ENCODE measurements around the gene PDS5A. TPM values are rescaled to one million over a fixed set of nuclear protein-coding genes. Genes with fewer than 3 reads are reported as not detected.
A peak's percentile ranks its signal among the peaks of the same experiment; 100 is the strongest.
"Not testable (repeated sequence)": the region's sequence is repeated elsewhere in the genome, so short reads cannot be mapped to it uniquely, and the experiment has no call there.

The PDS5A gene, protein sequence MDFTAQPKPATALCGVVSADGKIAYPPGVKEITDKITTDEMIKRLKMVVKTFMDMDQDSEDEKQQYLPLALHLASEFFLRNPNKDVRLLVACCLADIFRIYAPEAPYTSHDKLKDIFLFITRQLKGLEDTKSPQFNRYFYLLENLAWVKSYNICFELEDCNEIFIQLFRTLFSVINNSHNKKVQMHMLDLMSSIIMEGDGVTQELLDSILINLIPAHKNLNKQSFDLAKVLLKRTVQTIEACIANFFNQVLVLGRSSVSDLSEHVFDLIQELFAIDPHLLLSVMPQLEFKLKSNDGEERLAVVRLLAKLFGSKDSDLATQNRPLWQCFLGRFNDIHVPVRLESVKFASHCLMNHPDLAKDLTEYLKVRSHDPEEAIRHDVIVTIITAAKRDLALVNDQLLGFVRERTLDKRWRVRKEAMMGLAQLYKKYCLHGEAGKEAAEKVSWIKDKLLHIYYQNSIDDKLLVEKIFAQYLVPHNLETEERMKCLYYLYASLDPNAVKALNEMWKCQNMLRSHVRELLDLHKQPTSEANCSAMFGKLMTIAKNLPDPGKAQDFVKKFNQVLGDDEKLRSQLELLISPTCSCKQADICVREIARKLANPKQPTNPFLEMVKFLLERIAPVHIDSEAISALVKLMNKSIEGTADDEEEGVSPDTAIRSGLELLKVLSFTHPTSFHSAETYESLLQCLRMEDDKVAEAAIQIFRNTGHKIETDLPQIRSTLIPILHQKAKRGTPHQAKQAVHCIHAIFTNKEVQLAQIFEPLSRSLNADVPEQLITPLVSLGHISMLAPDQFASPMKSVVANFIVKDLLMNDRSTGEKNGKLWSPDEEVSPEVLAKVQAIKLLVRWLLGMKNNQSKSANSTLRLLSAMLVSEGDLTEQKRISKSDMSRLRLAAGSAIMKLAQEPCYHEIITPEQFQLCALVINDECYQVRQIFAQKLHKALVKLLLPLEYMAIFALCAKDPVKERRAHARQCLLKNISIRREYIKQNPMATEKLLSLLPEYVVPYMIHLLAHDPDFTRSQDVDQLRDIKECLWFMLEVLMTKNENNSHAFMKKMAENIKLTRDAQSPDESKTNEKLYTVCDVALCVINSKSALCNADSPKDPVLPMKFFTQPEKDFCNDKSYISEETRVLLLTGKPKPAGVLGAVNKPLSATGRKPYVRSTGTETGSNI (N-terminal part only)
- total RNA-seq (ENCODE audit: unreplicated experiment) = 66.0 TPM
- long read RNA-seq, partial matches to known transcripts = 3 of 3 reads
- long read RNA-seq, other reads (novel, unspliced or antisense) = 0 of 3 reads

DNA sequence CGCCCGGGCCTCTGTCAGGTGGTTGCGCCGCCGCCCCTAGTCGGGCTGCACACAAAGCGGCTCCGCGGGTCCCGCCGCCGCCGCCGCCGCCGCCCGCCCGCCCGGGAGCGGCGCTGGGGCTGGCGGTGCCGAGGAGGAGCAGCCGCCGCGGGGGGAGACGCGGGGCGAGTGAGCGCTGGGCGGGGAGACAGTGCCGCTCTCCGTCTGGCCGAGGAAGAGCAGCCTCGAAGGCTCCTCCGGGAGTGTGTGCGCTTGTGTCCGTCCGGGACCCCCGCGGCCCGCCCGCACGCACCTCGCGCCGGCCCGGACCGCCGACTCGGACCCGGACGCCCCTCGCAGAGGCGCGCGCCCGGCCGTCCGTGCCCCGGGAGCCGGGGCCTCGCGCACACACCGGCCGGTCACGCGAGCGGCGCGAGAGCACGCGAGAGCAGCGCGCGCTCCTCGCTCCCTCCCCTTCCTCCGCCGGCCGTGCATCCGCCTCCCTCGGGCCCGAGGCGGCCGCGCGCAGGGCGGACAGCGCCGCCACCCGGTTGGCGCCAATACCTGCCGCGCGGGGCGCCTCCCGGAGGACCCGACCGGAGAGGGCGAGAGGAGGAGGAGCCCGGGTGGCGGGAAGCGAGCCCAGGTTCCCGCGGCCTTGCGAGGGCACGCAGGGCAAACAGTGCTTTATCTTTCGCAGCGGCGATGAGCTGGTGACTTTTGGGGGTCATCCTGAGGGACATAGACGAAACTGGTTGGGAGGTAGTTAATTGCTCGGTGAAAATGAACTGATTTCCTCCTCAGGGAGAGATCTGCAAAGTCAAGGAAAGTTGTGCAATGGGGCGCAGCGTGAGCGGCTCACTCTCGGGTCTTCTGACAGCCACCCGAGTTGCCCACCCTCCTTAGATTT is at the start of gene PDS5A:
Gene PDS5A (minus strand): TSS at position 423 of the 889 bp plus-strand sequence. CDS start 1,334 bp downstream, outside the sequence.
- H3K27ac Mint-ChIP-seq (ENCODE audit: unreplicated experiment) = peak within 1 kb of the TSS; percentile 70
- peak; percentile 86 for TF ChIP-seq CTCF (IDR thresholded peaks at IDR 0.05; ENCODE audit: partially characterized antibody, unreplicated experiment)
- DNase-seq = peak; percentile 92
- H3K9me3 Mint-ChIP-seq (ENCODE audit: unreplicated experiment) = peaks cover 6% of the 10 kb centered on the region
- peak within 1 kb of the TSS; percentile 95 for H3K4me3 Mint-ChIP-seq (ENCODE audit: unreplicated experiment)
- peaks cover 9% of the 10 kb centered on the region for H3K4me1 Mint-ChIP-seq (ENCODE audit: low read depth, unreplicated experiment)
- peaks cover 3% of the 10 kb centered on the region for H3K27me3 Mint-ChIP-seq (ENCODE audit: unreplicated experiment)
- H3K36me3 Mint-ChIP-seq (ENCODE audit: unreplicated experiment) = no peaks in the 10 kb centered on the region

GRCh38 chr4:40024049-40024448 is 46.3 kb upstream of the PDS5A start:
- not testable (repeated sequence) for H3K27me3 Mint-ChIP-seq (ENCODE audit: unreplicated experiment); H3K9me3 Mint-ChIP-seq (ENCODE audit: unreplicated experiment); H3K36me3 Mint-ChIP-seq (ENCODE audit: unreplicated experiment); H3K4me3 Mint-ChIP-seq (ENCODE audit: unreplicated experiment); H3K4me1 Mint-ChIP-seq (ENCODE audit: low read depth, unreplicated experiment); H3K27ac Mint-ChIP-seq (ENCODE audit: unreplicated experiment); DNase-seq

GRCh38 chr4:40021116-40021515 is 43.4 kb upstream of the PDS5A start:
- not testable (repeated sequence) for H3K36me3 Mint-ChIP-seq (ENCODE audit: unreplicated experiment); H3K4me3 Mint-ChIP-seq (ENCODE audit: unreplicated experiment); H3K4me1 Mint-ChIP-seq (ENCODE audit: low read depth, unreplicated experiment); H3K27me3 Mint-ChIP-seq (ENCODE audit: unreplicated experiment); H3K27ac Mint-ChIP-seq (ENCODE audit: unreplicated experiment); H3K9me3 Mint-ChIP-seq (ENCODE audit: unreplicated experiment); DNase-seq

DNA sequence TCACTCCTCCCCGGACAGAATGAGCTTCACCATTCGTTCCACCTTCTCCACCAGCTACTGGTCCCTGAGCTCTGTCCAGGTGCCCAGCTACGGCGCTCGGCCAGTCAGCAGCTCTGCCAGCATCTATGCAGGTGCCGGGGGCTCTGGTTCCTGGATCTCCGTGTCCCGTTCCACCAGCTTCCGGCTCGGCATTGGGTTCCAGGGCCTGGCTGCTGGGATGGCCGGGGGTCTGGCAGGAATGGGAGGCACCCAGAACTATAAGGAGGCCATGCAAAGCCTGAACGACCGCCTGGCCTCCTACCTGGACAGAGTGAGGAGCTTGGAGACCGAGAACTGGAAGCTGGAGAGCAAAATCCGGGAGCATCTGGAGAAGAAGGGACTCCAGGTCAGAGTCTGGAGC is 42.5 kb upstream of the PDS5A start:
- TF ChIP-seq CTCF (IDR thresholded peaks at IDR 0.05; ENCODE audit: partially characterized antibody, unreplicated experiment) = no peak
- H3K4me1 Mint-ChIP-seq (ENCODE audit: low read depth, unreplicated experiment) = no peaks in the 10 kb centered on the region
- no peak overlapping the region for H3K4me3 Mint-ChIP-seq (ENCODE audit: unreplicated experiment)
- H3K27ac Mint-ChIP-seq (ENCODE audit: unreplicated experiment) = no peak overlapping the region
- no peaks in the 10 kb centered on the region for H3K36me3 Mint-ChIP-seq (ENCODE audit: unreplicated experiment)
- no peak for DNase-seq
- H3K27me3 Mint-ChIP-seq (ENCODE audit: unreplicated experiment) = peaks cover 1% of the 10 kb centered on the region
- H3K9me3 Mint-ChIP-seq (ENCODE audit: unreplicated experiment) = no peaks in the 10 kb centered on the region

GRCh38 chr4:40016007-40016406 is 38.3 kb upstream of the PDS5A start:
- Mint-ChIP-seq H3K27ac (ENCODE audit: unreplicated experiment) (no peak overlapping the region), H3K27me3 (ENCODE audit: unreplicated experiment) (peaks cover 3% of the 10 kb centered on the region), H3K4me3 (ENCODE audit: unreplicated experiment) (no peak overlapping the region), H3K4me1 (ENCODE audit: low read depth, unreplicated experiment) (no peaks in the 10 kb centered on the region), H3K9me3 (ENCODE audit: unreplicated experiment) (no peaks in the 10 kb centered on the region), H3K36me3 (ENCODE audit: unreplicated experiment) (no peaks in the 10 kb centered on the region)
- no peak for DNase-seq
- no peak for TF ChIP-seq CTCF (IDR thresholded peaks at IDR 0.05; ENCODE audit: partially characterized antibody, unreplicated experiment)
